ENCODE data around the gene FHIT. TPM values are rescaled to one million over a fixed set of nuclear protein-coding genes. Genes with fewer than 3 reads are reported as not detected.
A peak's percentile ranks its signal among the peaks of the same experiment; 100 is the strongest.

Gene FHIT
- total and polyA plus RNA-seq, 4 donors = 2.1 to 14.7 (median 6.6) TPM

DNA sequence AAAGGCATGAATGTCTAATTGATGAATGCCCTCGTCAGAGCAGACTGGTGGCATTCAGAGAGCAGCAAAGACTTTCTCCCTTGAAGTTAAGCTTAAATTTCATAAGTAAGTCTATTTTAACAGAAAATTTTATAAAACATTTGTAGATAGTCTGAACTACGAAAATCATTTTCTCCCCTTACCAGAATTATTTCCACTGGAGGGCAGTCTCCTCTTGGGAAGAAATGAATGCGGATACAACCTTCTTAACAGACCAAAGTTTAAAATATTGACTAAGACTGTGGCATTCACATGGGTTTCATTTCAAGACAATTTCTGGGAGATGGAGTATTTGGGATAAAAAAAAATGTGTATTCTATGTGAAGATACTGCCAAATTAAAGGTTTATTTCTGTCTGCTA lies 669.0 kb downstream of the FHIT start:
- peak; percentile 79 to 87 for TF ChIP-seq RAD21 (IDR thresholded peaks at IDR 0.05)
- TF ChIP-seq, protein P1, sequence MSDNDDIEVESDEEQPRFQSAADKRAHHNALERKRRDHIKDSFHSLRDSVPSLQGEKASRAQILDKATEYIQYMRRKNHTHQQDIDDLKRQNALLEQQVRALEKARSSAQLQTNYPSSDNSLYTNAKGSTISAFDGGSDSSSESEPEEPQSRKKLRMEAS (IDR thresholded peaks at IDR 0.05) = no peak
- no peak for TF ChIP-seq FOXA1 (IDR thresholded peaks at IDR 0.05)
- TF ChIP-seq FOXA2 (IDR thresholded peaks at IDR 0.05) = no peak
- TF ChIP-seq GABPA (IDR thresholded peaks at IDR 0.05 in 1 of 2, conservative IDR thresholded peaks at IDR 0.05 in 1 of 2) = no peak
- no peak for TF ChIP-seq EGR1 (IDR thresholded peaks at IDR 0.05; ENCODE audit: low read depth in 2 of 2)
- TF ChIP-seq JUND (IDR thresholded peaks at IDR 0.05) = no peak
- TF ChIP-seq, protein P2, sequence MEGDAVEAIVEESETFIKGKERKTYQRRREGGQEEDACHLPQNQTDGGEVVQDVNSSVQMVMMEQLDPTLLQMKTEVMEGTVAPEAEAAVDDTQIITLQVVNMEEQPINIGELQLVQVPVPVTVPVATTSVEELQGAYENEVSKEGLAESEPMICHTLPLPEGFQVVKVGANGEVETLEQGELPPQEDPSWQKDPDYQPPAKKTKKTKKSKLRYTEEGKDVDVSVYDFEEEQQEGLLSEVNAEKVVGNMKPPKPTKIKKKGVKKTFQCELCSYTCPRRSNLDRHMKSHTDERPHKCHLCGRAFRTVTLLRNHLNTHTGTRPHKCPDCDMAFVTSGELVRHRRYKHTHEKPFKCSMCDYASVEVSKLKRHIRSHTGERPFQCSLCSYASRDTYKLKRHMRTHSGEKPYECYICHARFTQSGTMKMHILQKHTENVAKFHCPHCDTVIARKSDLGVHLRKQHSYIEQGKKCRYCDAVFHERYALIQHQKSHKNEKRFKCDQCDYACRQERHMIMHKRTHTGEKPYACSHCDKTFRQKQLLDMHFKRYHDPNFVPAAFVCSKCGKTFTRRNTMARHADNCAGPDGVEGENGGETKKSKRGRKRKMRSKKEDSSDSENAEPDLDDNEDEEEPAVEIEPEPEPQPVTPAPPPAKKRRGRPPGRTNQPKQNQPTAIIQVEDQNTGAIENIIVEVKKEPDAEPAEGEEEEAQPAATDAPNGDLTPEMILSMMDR (IDR thresholded peaks at IDR 0.05; ENCODE audit: low read depth, low read length, missing input control) = peak; percentile 47
- TF ChIP-seq, protein P3, sequence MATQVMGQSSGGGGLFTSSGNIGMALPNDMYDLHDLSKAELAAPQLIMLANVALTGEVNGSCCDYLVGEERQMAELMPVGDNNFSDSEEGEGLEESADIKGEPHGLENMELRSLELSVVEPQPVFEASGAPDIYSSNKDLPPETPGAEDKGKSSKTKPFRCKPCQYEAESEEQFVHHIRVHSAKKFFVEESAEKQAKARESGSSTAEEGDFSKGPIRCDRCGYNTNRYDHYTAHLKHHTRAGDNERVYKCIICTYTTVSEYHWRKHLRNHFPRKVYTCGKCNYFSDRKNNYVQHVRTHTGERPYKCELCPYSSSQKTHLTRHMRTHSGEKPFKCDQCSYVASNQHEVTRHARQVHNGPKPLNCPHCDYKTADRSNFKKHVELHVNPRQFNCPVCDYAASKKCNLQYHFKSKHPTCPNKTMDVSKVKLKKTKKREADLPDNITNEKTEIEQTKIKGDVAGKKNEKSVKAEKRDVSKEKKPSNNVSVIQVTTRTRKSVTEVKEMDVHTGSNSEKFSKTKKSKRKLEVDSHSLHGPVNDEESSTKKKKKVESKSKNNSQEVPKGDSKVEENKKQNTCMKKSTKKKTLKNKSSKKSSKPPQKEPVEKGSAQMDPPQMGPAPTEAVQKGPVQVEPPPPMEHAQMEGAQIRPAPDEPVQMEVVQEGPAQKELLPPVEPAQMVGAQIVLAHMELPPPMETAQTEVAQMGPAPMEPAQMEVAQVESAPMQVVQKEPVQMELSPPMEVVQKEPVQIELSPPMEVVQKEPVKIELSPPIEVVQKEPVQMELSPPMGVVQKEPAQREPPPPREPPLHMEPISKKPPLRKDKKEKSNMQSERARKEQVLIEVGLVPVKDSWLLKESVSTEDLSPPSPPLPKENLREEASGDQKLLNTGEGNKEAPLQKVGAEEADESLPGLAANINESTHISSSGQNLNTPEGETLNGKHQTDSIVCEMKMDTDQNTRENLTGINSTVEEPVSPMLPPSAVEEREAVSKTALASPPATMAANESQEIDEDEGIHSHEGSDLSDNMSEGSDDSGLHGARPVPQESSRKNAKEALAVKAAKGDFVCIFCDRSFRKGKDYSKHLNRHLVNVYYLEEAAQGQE (IDR thresholded peaks at IDR 0.05) = no peak
- TF ChIP-seq HNF4A (conservative IDR thresholded peaks at IDR 0.05) = peak in 1 of 2 donors; percentile 16
- 52% methylated on average over 3 of the region's 3 CpGs for WGBS
- H3K36me3 ChIP-seq (ENCODE audit: control insufficient read depth in 4 of 4, insufficient read depth in 3 of 4, low read depth in 1 of 4, low read length in 3 of 4) = no peaks in the 10 kb centered on the region
- H3K4me3 ChIP-seq (ENCODE audit: low read depth in 1 of 3, low read length in 3 of 3) = no peak overlapping the region
- no peaks in the 10 kb centered on the region for H3K4me1 ChIP-seq (ENCODE audit: control insufficient read depth in 4 of 4, insufficient read depth in 4 of 4, low read length in 3 of 4)
- DNase-seq (ENCODE audit: low spot score) = no peak
- no peak overlapping the region for H3K9ac ChIP-seq (ENCODE audit: low read depth in 1 of 2, low read length in 2 of 2)
- H3K27ac ChIP-seq (ENCODE audit: low read depth in 1 of 2, low read length in 2 of 2) = no peak overlapping the region
- no peaks in the 10 kb centered on the region for H3K9me3 ChIP-seq (ENCODE audit: control insufficient read depth in 4 of 4, low read length in 3 of 4)
- H3K27me3 ChIP-seq (ENCODE audit: control insufficient read depth in 4 of 4, insufficient read depth in 4 of 4, low read length in 3 of 4) = no peaks in the 10 kb centered on the region

DNA sequence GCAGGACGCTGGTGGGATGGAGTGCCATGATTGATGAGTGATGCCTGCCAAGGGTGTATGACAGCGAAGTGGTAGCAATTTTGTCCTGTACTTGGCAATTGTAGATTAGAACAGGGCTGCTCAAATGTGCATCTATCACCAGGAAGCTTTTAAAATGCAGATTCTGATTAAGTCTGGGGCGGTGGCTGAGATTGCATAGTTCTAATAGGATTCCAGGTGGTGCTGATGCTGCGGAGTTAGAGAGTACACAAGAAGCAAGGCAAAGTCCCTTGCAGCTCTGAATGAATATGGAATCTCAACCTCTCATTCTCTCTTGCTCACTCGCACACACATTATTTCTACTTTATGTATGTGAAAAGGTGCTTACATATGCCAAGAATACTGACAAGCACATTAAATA lies 670.4 kb downstream of the FHIT start:
- 95% methylated on average over 5 of the region's 5 CpGs for WGBS
- no peak overlapping the region for H3K4me3 ChIP-seq (ENCODE audit: low read depth in 1 of 3, low read length in 3 of 3)
- no peak overlapping the region for H3K9ac ChIP-seq (ENCODE audit: low read depth in 1 of 2, low read length in 2 of 2)
- H3K9me3 ChIP-seq (ENCODE audit: control insufficient read depth in 4 of 4, low read length in 3 of 4) = no peaks in the 10 kb centered on the region
- no peak for DNase-seq (ENCODE audit: low spot score)
- no peak for TF ChIP-seq HNF4G (IDR thresholded peaks at IDR 0.05)
- TF ChIP-seq, protein P4, sequence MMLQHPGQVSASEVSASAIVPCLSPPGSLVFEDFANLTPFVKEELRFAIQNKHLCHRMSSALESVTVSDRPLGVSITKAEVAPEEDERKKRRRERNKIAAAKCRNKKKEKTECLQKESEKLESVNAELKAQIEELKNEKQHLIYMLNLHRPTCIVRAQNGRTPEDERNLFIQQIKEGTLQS (IDR thresholded peaks at IDR 0.05) = no peak
- no peak for TF ChIP-seq RXRA (IDR thresholded peaks at IDR 0.05)
- TF ChIP-seq, protein P1 (IDR thresholded peaks at IDR 0.05) = no peak
- TF ChIP-seq HNF4A (conservative IDR thresholded peaks at IDR 0.05) = no peak
- no peak for TF ChIP-seq SP1 (IDR thresholded peaks at IDR 0.05)
- no peak for TF ChIP-seq JUND (IDR thresholded peaks at IDR 0.05)
- TF ChIP-seq FOXA2 (IDR thresholded peaks at IDR 0.05) = no peak
- no peak for TF ChIP-seq NR2F2 (IDR thresholded peaks at IDR 0.05)
- no peak for TF ChIP-seq TAF1 (conservative IDR thresholded peaks at IDR 0.05)
- H3K27me3 ChIP-seq (ENCODE audit: control insufficient read depth in 4 of 4, insufficient read depth in 4 of 4, low read length in 3 of 4) = no peaks in the 10 kb centered on the region
- no peaks in the 10 kb centered on the region for H3K36me3 ChIP-seq (ENCODE audit: control insufficient read depth in 4 of 4, insufficient read depth in 3 of 4, low read depth in 1 of 4, low read length in 3 of 4)
- H3K27ac ChIP-seq (ENCODE audit: low read depth in 1 of 2, low read length in 2 of 2) = no peak overlapping the region
- no peaks in the 10 kb centered on the region for H3K4me1 ChIP-seq (ENCODE audit: control insufficient read depth in 4 of 4, insufficient read depth in 4 of 4, low read length in 3 of 4)

Measured in liver (tissue), 9 donors.